ENCODE measurements around the gene ZSCAN5C. TPM values are rescaled to one million over a fixed set of nuclear protein-coding genes. Genes with fewer than 3 reads are reported as not detected.

Gene ZSCAN5C
- polyA plus RNA-seq, 1 donor from 2014 or later, result not detected

DNA sequence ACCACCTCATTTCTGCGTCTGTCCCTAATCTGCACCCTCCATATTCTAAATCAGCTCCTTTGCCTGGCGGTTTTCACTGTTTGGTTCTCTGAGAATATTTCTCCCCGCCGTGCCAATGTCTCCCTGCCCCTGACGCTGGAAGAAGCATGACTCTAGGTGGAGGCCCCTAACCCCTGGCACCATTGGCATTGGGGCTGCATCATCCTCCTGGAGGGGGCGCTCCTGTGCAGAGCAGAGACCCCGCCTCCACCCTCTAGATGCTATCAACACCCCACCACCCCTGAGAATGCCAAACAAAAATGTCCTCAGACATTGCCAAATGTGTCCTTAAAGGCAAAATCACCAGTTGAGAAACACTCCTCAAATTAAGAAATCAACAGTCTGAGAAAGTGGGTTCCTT is 11.0 kb upstream of the ZSCAN5C start:
- Histone ChIP-seq H4K20me1 (ENCODE audit: insufficient read depth) (no peaks in the 10 kb centered on the region), H3K79me2 (replicated peaks; ENCODE audit: insufficient read depth, low read length) (no peaks in the 10 kb centered on the region), H3K4me2 (ENCODE audit: low read length) (no peak overlapping the region), H3K36me3 (ENCODE audit: insufficient read depth, low read length) (no peaks in the 10 kb centered on the region), H3K9ac (ENCODE audit: low read length) (no peak overlapping the region), H2AFZ (ENCODE audit: low read depth, low read length) (no peak overlapping the region), H3K9me3 (ENCODE audit: low read length) (no peaks in the 10 kb centered on the region), H3K27ac (ENCODE audit: low read length) (no peak overlapping the region), H3K9me2 (ENCODE audit: insufficient read depth, low read length) (no peaks in the 10 kb centered on the region), H3K4me3 (ENCODE audit: low read length) (no peak overlapping the region), H3F3A (ENCODE audit: insufficient read depth, low read length, poor library complexity, severe bottlenecking) (no peaks in the 10 kb centered on the region), H3K27me3 (ENCODE audit: insufficient read depth, low read depth, low read length) (no peaks in the 10 kb centered on the region)
- TF ChIP-seq EP300 (conservative IDR thresholded peaks at IDR 0.05; ENCODE audit: poor library complexity, severe bottlenecking), result no peak
- no peak for TF ChIP-seq TAF1 (IDR thresholded peaks at IDR 0.05; ENCODE audit: low read depth)
- TF ChIP-seq CTCF (IDR thresholded peaks at IDR 0.05; ENCODE audit: poor library complexity, severe bottlenecking), result no peak
- no peak for TF ChIP-seq MXI1 (conservative IDR thresholded peaks at IDR 0.05; ENCODE audit: poor library complexity, severe bottlenecking)
- TF ChIP-seq RAD21 (conservative IDR thresholded peaks at IDR 0.05), result no peak
- no peak for TF ChIP-seq SMC3 (conservative IDR thresholded peaks at IDR 0.05; ENCODE audit: poor library complexity)
- TF ChIP-seq EZH2 (IDR thresholded peaks at IDR 0.05; ENCODE audit: borderline replicate concordance, insufficient read depth, low read length, poor library complexity, severe bottlenecking), result no peak
- no peak for TF ChIP-seq REST (IDR thresholded peaks at IDR 0.05; ENCODE audit: borderline replicate concordance)
- no peak for TF ChIP-seq POLR2AphosphoS5 (IDR thresholded peaks at IDR 0.05)

DNA sequence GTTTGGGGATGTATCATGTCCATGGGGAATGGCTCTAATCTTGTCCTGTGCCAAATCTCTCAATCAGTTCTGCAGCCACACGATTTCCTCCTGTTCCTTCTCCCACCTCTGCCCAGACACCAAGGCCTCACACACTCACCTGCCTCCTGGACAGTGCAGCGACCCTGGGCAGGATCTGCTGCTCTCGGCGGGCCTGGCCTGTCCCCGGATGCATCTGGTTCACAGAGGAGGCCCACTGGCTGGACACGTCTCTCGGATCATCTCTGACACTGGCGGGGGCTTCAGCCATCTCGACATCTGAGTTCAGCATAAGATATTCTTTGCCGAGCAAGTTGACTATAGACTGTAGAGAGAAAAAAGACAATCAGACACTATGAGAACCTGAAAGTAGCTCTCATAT is 10.4 kb upstream of the ZSCAN5C start:
- H3K4me3 ChIP-seq (ENCODE audit: low read length), result no peak overlapping the region
- H3F3A ChIP-seq (ENCODE audit: insufficient read depth, low read length, poor library complexity, severe bottlenecking), result no peaks in the 10 kb centered on the region
- no peaks in the 10 kb centered on the region for H3K9me3 ChIP-seq (ENCODE audit: low read length)
- H3K36me3 ChIP-seq (ENCODE audit: insufficient read depth, low read length), result no peaks in the 10 kb centered on the region
- H3K27ac ChIP-seq (ENCODE audit: low read length), result no peak overlapping the region
- H3K9ac ChIP-seq (ENCODE audit: low read length), result no peak overlapping the region
- no peak for TF ChIP-seq RAD21 (conservative IDR thresholded peaks at IDR 0.05)
- no peaks in the 10 kb centered on the region for H4K20me1 ChIP-seq (ENCODE audit: insufficient read depth)
- no peaks in the 10 kb centered on the region for H3K27me3 ChIP-seq (ENCODE audit: insufficient read depth, low read depth, low read length)
- no peaks in the 10 kb centered on the region for H3K79me2 ChIP-seq (replicated peaks; ENCODE audit: insufficient read depth, low read length)
- H3K9me2 ChIP-seq (ENCODE audit: insufficient read depth, low read length), result no peaks in the 10 kb centered on the region
- no peak overlapping the region for H3K4me2 ChIP-seq (ENCODE audit: low read length)
- no peak overlapping the region for H2AFZ ChIP-seq (ENCODE audit: low read depth, low read length)
